CD4-positive, alpha-beta memory T cell (primary cell): ENCODE data around the gene DNAJC5G. TPM values are rescaled to one million over a fixed set of nuclear protein-coding genes. Genes with fewer than 3 reads are reported as not detected.
"Not testable (repeated sequence)": the region's sequence is repeated elsewhere in the genome, so short reads cannot be mapped to it uniquely, and the experiment has no call there.

Experiments
- CTCF ChIA-PET: fragments of 350-600 bp; sonication (Branson Sonifier 250); formaldehyde crosslinking; loops from one replicate; lab custom pipeline; 2021; ENCODE audit warnings: inconsistent platforms; ENCODE audit not compliant: partially characterized antibody; lab: Charles Lee
- POLR2A ChIA-PET: fragments of 350-600 bp; sonication (Branson Sonifier 250); formaldehyde crosslinking; loops from one replicate; lab custom pipeline; 2021; ENCODE audit not compliant: partially characterized antibody; lab: Charles Lee
- DNase-seq, 5 donors: peaks; one replicate each; pipeline versions ENCODE4 v3.0.0 to v3.0.0-alpha.2; 2020 to 2022; ENCODE audit warnings: mixed read lengths in 1 of 5
- H3K27ac ChIP-seq: one replicate; pipeline ENCODE4 v1.7.0; 2013; ENCODE audit warnings: low read depth, low read length
- H3K27me3 ChIP-seq: 2 replicates; pipeline ENCODE4 v1.7.0; 2013; ENCODE audit warnings: mild to moderate bottlenecking, low read length, moderate library complexity; ENCODE audit not compliant: insufficient read depth
- H3K36me3 ChIP-seq: 2 replicates; pipeline ENCODE4 v1.7.0; 2013; ENCODE audit warnings: mild to moderate bottlenecking, low read length, moderate library complexity; ENCODE audit not compliant: insufficient read depth
- H3K4me1 ChIP-seq: 2 replicates; pipeline ENCODE4 v1.7.0; 2013; ENCODE audit warnings: mild to moderate bottlenecking, low read length, moderate library complexity; ENCODE audit not compliant: insufficient read depth
- H3K4me3 ChIP-seq, 2 donors: one replicate each; pipeline ENCODE4 v1.7.0; 2013; ENCODE audit warnings: low read length in 2 of 2, mild to moderate bottlenecking in 1 of 2
- H3K9me3 ChIP-seq, 2 donors: one replicate each; pipeline ENCODE4 v1.7.0; 2013; ENCODE audit warnings: low read length in 2 of 2, control low read depth in 1 of 2; ENCODE audit not compliant: control insufficient read depth in 1 of 2
- H3K27ac Mint-ChIP-seq, 7 donors: one replicate each; pipeline ENCODE4 v1.8.0; 2020 to 2021; ENCODE audit warnings: mixed read lengths in 7 of 7, mild to moderate bottlenecking in 6 of 7, inconsistent platforms in 3 of 7, moderate library complexity in 3 of 7
- H3K27me3 Mint-ChIP-seq, 2 donors: one replicate each; pipeline ENCODE4 v1.8.0; 2020 to 2021; ENCODE audit warnings: mixed read lengths in 2 of 2
- H3K36me3 Mint-ChIP-seq, 2 donors: one replicate each; pipeline ENCODE4 v1.8.0; 2020 to 2021; ENCODE audit warnings: mixed read lengths in 2 of 2, inconsistent platforms in 1 of 2, mild to moderate bottlenecking in 1 of 2
- H3K4me1 Mint-ChIP-seq, 4 donors: one replicate each; pipeline ENCODE4 v1.8.0; 2020 to 2021; ENCODE audit warnings: mixed read lengths in 4 of 4, mild to moderate bottlenecking in 1 of 4
- H3K4me3 Mint-ChIP-seq, 8 donors: one replicate each; pipeline ENCODE4 v1.8.0; 2020 to 2021; ENCODE audit warnings: mixed read lengths in 8 of 8, mild to moderate bottlenecking in 7 of 8, moderate library complexity in 6 of 8, inconsistent platforms in 3 of 8
- H3K9me3 Mint-ChIP-seq, 8 donors: one replicate each; pipeline ENCODE4 v1.8.0; 2020 to 2021; ENCODE audit warnings: mixed read lengths in 8 of 8, mild to moderate bottlenecking in 5 of 8, inconsistent platforms in 3 of 8, moderate library complexity in 1 of 8
- intact Hi-C: fragments of 100-400 bp; cut with micrococcal nuclease; formaldehyde crosslinking; loops from one replicate; pipeline ENCODE4 v1.15.1; 2023
- polyA plus RNA-seq, 2 donors: library from polyadenylated mRNA; unstranded; fragments of 300-500 nt; fragmentation: Illumina TruSeq; gene quantifications; one replicate each; pipeline ENCODE4 v1.2.3, GENCODE V29; 2021
- total RNA-seq, 2 experiments: library from RNA; stranded (reverse); gene quantifications; one replicate each; pipeline ENCODE4 v1.2.3, GENCODE V29; 2021

The DNAJC5G gene
- total and polyA plus RNA-seq, 4 experiments from 2014 or later = not detected

DNA sequence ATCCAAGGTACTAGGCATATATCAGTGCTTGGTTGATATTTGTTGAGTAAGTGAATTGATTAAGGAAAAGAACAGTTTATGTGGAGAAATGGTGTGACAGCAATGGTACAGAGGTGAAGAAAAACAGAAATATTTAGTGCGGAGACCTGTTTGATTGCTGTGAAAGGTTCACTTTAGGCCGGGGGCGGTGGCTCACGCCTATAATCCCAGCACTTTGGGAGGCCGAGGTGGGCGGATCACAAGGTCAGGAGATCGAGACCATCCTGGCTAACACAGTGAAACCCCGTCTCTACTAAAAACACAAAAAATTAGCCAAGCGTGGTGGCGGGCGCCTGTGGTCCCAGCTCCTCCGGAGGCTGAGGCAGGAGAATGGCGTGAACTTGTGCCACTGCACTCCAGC lies 6.9 kb upstream of the DNAJC5G start:
- peaks cover 14% of the 10 kb centered on the region for H3K4me1 ChIP-seq
- Mint-ChIP-seq H3K27me3 (peaks cover 17 to 20% of the 10 kb centered on the region in 2 donors), H3K4me1 (peaks cover 14 to 18% (median 15%) of the 10 kb centered on the region in 4 donors)
- H3K27ac ChIP-seq, POLR2A ChIA-PET, H3K4me3 ChIP-seq, H3K36me3 ChIP-seq, H3K27me3 ChIP-seq, intact Hi-C loops, H3K9me3 ChIP-seq, H3K27ac Mint-ChIP-seq, CTCF ChIA-PET, H3K4me3 Mint-ChIP-seq, H3K9me3 Mint-ChIP-seq, H3K36me3 Mint-ChIP-seq, DNase-seq: not testable (repeated sequence)

GRCh38 chr2:27270131-27270530 lies 5.1 kb upstream of the DNAJC5G start:
- no peak overlapping the region for H3K4me3 Mint-ChIP-seq
- no peaks in the 10 kb centered on the region for H3K27me3 ChIP-seq
- no peak overlapping the region for H3K27ac Mint-ChIP-seq
- POLR2A ChIA-PET = no interaction called here
- peaks cover 10 to 11% of the 10 kb centered on the region in 2 donors for H3K27me3 Mint-ChIP-seq
- no peaks in the 10 kb centered on the region for H3K36me3 ChIP-seq
- H3K27ac ChIP-seq = no peak overlapping the region
- peaks cover 4 to 5% (median 4%) of the 10 kb centered on the region in 4 donors for H3K4me1 Mint-ChIP-seq
- intact Hi-C loops = no loop called here
- no peak for DNase-seq
- no peaks in the 10 kb centered on the region for H3K9me3 ChIP-seq
- peaks cover 0 to 2% (median 0%) of the 10 kb centered on the region in 8 donors for H3K9me3 Mint-ChIP-seq
- CTCF ChIA-PET = interaction anchor here (2.6 kb wide), 1 partner anchor 10 kb away, joined by 22 read pairs; no protein-coding TSS in a partner anchor
- H3K4me3 ChIP-seq = no peak overlapping the region
- no peaks in the 10 kb centered on the region for H3K36me3 Mint-ChIP-seq
- no peaks in the 10 kb centered on the region for H3K4me1 ChIP-seq

DNA sequence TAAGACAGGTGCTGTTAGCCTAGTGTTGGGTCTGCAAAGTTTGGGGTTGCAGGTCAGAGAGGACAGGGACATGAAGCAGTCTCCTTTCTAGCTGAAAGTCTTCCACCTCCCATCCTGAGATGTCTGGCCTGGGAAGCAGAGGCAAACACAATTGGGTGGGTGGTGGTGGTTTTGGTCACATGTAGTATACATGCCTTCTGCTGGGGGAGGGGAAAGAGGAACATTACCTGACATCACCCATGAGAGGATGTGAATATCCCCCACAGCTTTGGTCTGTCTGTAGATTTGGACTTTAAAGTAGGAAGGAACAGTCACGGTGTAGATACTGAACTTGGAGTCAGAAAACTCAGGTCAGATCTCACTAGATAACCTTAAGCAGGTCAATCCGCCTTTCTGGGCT lies 4.6 kb upstream of the DNAJC5G start:
- Histone ChIP-seq H3K4me1 (no peaks in the 10 kb centered on the region), H3K4me3 (no peak overlapping the region), H3K36me3 (no peaks in the 10 kb centered on the region), H3K9me3 (no peaks in the 10 kb centered on the region), H3K27ac (no peak overlapping the region), H3K27me3 (no peaks in the 10 kb centered on the region)
- Mint-ChIP-seq H3K27ac (no peak overlapping the region), H3K9me3 (peaks cover 0 to 2% (median 0%) of the 10 kb centered on the region in 8 donors), H3K4me1 (peaks cover 0 to under 1% (median under 1%) of the 10 kb centered on the region in 4 donors), H3K4me3 (no peak overlapping the region), H3K27me3 (peaks cover 6 to 7% of the 10 kb centered on the region in 2 donors), H3K36me3 (no peaks in the 10 kb centered on the region)
- intact Hi-C loops = no loop called here
- ChIA-PET CTCF (interaction anchor here (2.6 kb wide), 1 partner anchor 10 kb away, joined by 22 read pairs; no protein-coding TSS in a partner anchor), POLR2A (no interaction called here)
- DNase-seq = no peak

- Histone ChIP-seq H3K27me3 (no peaks in the 10 kb centered on the region), H3K9me3 (no peaks in the 10 kb centered on the region), H3K27ac (no peak overlapping the region), H3K4me1 (no peaks in the 10 kb centered on the region), H3K4me3 (no peak overlapping the region), H3K36me3 (no peaks in the 10 kb centered on the region)
- Mint-ChIP-seq H3K27me3 (peaks cover 5 to 6% of the 10 kb centered on the region in 2 donors), H3K9me3 (peaks cover 0 to 2% (median 0%) of the 10 kb centered on the region in 8 donors), H3K4me3 (no peak overlapping the region), H3K36me3 (no peaks in the 10 kb centered on the region), H3K4me1 (no peaks in the 10 kb centered on the region), H3K27ac (no peak overlapping the region)
- ChIA-PET POLR2A (no interaction called here), CTCF (interaction anchor here (0.7 to 2.6 kb wide), 4 partner anchors 8 to 34 kb away, joined by 4 to 22 read pairs (median 7); partner anchors contain the start of gene TRIM54)
- no peak for DNase-seq
- intact Hi-C loops = no loop called here
Measured at GRCh38 chr2:27271631-27272340, 3.4 kb upstream of the DNAJC5G start.

DNA sequence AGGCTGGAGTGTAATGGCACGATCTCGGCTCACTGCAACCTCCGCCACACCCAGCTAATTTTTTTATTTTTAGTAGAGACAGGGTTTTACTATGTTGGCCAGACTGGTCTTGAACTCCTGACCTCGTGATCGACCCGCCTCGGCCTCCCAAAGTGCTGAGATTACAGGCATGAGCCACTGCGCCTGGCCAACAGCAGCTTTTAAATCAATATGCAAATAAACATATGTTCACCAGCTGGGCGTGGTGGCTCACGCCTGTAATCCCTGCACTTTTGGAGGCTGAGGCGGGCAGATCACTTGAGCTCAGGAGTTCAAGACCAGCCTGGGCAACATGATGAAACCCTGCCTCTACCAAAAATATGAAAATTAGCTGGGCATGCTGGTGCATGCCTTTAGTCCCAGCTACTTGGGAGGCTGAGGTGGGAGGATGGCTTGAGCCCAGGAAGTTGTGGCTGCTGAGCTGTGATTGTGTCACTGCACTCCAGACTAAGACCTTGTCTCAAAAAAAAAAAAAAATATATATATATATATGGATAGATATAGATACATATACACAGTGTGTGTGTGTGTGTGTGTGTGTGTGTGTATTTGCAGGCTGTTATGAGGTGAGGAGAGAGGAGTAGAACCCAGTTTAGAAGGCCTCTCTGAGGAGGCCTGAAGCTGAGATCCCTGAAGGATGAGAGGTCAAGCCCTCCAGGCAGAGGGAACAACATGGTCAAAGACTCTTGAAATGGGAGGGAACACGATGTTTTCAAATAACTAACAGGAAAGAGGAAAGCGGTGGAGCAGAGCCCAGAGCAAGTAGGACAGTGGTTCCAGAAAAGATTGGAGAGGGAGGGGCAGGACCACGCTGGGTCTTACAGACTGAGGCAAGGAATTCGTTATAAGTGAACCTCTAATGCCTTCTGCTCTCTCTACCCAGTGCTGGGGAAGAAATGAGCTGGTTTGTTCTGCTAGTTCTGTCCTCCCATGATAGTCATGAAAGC lies 2.4 kb upstream of the DNAJC5G start:
- H3K9me3 ChIP-seq, DNase-seq, H3K27ac Mint-ChIP-seq, H3K9me3 Mint-ChIP-seq, H3K4me3 Mint-ChIP-seq, H3K4me1 Mint-ChIP-seq, H3K27ac ChIP-seq, H3K4me1 ChIP-seq, POLR2A ChIA-PET, H3K27me3 ChIP-seq, H3K4me3 ChIP-seq, intact Hi-C loops, H3K36me3 ChIP-seq, H3K36me3 Mint-ChIP-seq: not testable (repeated sequence)
- peaks cover 9 to 11% of the 10 kb centered on the region in 2 donors for H3K27me3 Mint-ChIP-seq
- CTCF ChIA-PET = interaction anchor here (0.7 to 2.1 kb wide), 4 partner anchors 9 to 311 kb away, joined by 4 to 7 read pairs (median 6); partner anchors contain the start of gene TRIM54

GRCh38 chr2:27278010-27278409 lies 2.8 kb downstream of the DNAJC5G start:
- Histone ChIP-seq H3K4me3 (no peak overlapping the region), H3K36me3 (no peaks in the 10 kb centered on the region), H3K27ac (no peak overlapping the region), H3K4me1 (no peaks in the 10 kb centered on the region), H3K9me3 (no peaks in the 10 kb centered on the region), H3K27me3 (peaks cover 6% of the 10 kb centered on the region)
- intact Hi-C loops = no loop called here
- Mint-ChIP-seq H3K9me3 (peaks cover 0 to 2% (median 0%) of the 10 kb centered on the region in 8 donors), H3K4me1 (peaks cover 0 to 4% (median 1%) of the 10 kb centered on the region in 4 donors), H3K27me3 (peaks cover 13 to 15% of the 10 kb centered on the region in 2 donors), H3K4me3 (no peak overlapping the region), H3K27ac (no peak overlapping the region), H3K36me3 (no peaks in the 10 kb centered on the region)
- ChIA-PET CTCF (interaction anchor here (0.5 to 9.1 kb wide), 9 partner anchors 13 to 880 kb away, joined by 3 to 125 read pairs (median 17); partner anchors contain the start of genes ABHD1 and SLC30A3), POLR2A (no interaction called here)
- no peak for DNase-seq
